ENCODE data around the gene NUP153.
"Not testable (repeated sequence)": the region's sequence is repeated elsewhere in the genome, so short reads cannot be mapped to it uniquely, and the experiment has no call there.

NUP153 gene

GRCh38 chr6:17615794-17616193, 90.9 kb downstream of the NUP153 start:
- no peak for DNase-seq (ENCODE audit: low spot score)
- FAIRE-seq, result no peak

- DNase-seq (ENCODE audit: low spot score) (no peak), FAIRE-seq (no peak)
Observed at GRCh38 chr6:17612048-17612447, 94.7 kb downstream of the NUP153 start.

- DNase-seq (ENCODE audit: low spot score) (no peak), FAIRE-seq (no peak)
Observed at GRCh38 chr6:17610835-17611234, 95.9 kb downstream of the NUP153 start.

GRCh38 chr6:17606606-17607005, 100.1 kb downstream of the NUP153 start:
- FAIRE-seq (no peak), DNase-seq (ENCODE audit: low spot score) (no peak)

GRCh38 chr6:17602888-17603287, 103.8 kb downstream of the NUP153 start:
- FAIRE-seq, result no peak
- no peak for DNase-seq (ENCODE audit: low spot score)

- DNase-seq (ENCODE audit: low spot score) (no peak), FAIRE-seq (no peak)
Observed at GRCh38 chr6:17601386-17601703, 105.4 kb downstream of the NUP153 start.

GRCh38 chr6:17600527-17601385, 106.0 kb downstream of the NUP153 start:
- FAIRE-seq (no peak), DNase-seq (ENCODE audit: low spot score) (peak; percentile 32)

GRCh38 chr6:17599877-17600526, 106.7 kb downstream of the NUP153 start, which contains the start of gene FAM8A1:
TSS of gene FAM8A1 (plus strand) at chr6:17600302. CDS start at chr6:17600410, 108 bp downstream.
- peak; percentile 94 for DNase-seq (ENCODE audit: low spot score)
- FAIRE-seq, result peak; percentile 85

- no peak for DNase-seq (ENCODE audit: low spot score)
- no peak for FAIRE-seq
Observed at GRCh38 chr6:17596085-17596484, 110.6 kb downstream of the NUP153 start.

- no peak for DNase-seq (ENCODE audit: low spot score)
- no peak for FAIRE-seq
Observed at GRCh38 chr6:17593246-17593645, 113.5 kb downstream of the NUP153 start.

GRCh38 chr6:17591287-17591686, 115.4 kb downstream of the NUP153 start:
- DNase-seq (ENCODE audit: low spot score), result no peak
- FAIRE-seq, result no peak

- peak; percentile 37 for FAIRE-seq
- peak; percentile 82 for DNase-seq (ENCODE audit: low spot score)
Observed at GRCh38 chr6:17589406-17590096, 117.2 kb downstream of the NUP153 start.

- FAIRE-seq (no peak), DNase-seq (ENCODE audit: low spot score) (no peak)
Observed at GRCh38 chr6:17588011-17588410, 118.7 kb downstream of the NUP153 start.

GRCh38 chr6:17586623-17587022, 120.1 kb downstream of the NUP153 start:
- not testable (repeated sequence) for DNase-seq (ENCODE audit: low spot score)
- peak; percentile 75 for FAIRE-seq

- DNase-seq (ENCODE audit: low spot score) (peak; percentile 21), FAIRE-seq (no peak)
Observed at GRCh38 chr6:17585766-17586490, 120.8 kb downstream of the NUP153 start.

GRCh38 chr6:17584241-17584803, 122.4 kb downstream of the NUP153 start:
- FAIRE-seq (no peak), DNase-seq (ENCODE audit: low spot score) (peak; percentile 57)

GRCh38 chr6:17583811-17584210, 122.9 kb downstream of the NUP153 start:
- FAIRE-seq (no peak), DNase-seq (ENCODE audit: low spot score) (no peak)

GRCh38 chr6:17581282-17581681, 125.4 kb downstream of the NUP153 start:
- not testable (repeated sequence) for FAIRE-seq; DNase-seq (ENCODE audit: low spot score)

- DNase-seq (ENCODE audit: low spot score), result peak; percentile 43
Observed at GRCh38 chr6:17580518-17581048, 126.1 kb downstream of the NUP153 start.

GRCh38 chr6:17577059-17577458, 129.7 kb downstream of the NUP153 start:
- DNase-seq (ENCODE audit: low spot score), result no peak
- no peak for FAIRE-seq

More at GRCh38 chr6:17580518-17581048, 126.1 kb downstream of the NUP153 start:
- FAIRE-seq, result no peak

Measured in urothelium cell line (cell line).